HS-27A (cell line): ENCODE data around the gene AP4B1.
A peak's percentile ranks its signal among the peaks of the same experiment; 100 is the strongest.

Source experiments
- DNase-seq: peaks from one replicate; pipeline ENCODE4 v3.0.0-alpha.2; 2012; ENCODE audit warnings: low read depth, missing footprints

The AP4B1 gene

GRCh38 chr1:113895098-113895497 is 9.5 kb downstream of the AP4B1 start:
- DNase-seq: no peak

GRCh38 chr1:113893267-113893666 is 11.3 kb downstream of the AP4B1 start:
- DNase-seq: no peak

GRCh38 chr1:113891631-113892220 is 12.9 kb downstream of the AP4B1 start:
- no peak for DNase-seq

- DNase-seq: no peak
These were observed 13.8 kb downstream of the AP4B1 start for GRCh38 chr1:113890816-113891215.

GRCh38 chr1:113887402-113888175 is 17.0 kb downstream of the AP4B1 start, which contains the start of gene BCL2L15:
Gene BCL2L15 (minus strand): TSS chr1:113887581. CDS start chr1:113887375, 206 bp downstream.
- DNase-seq: no peak

- no peak for DNase-seq
These were observed 17.9 kb downstream of the AP4B1 start for GRCh38 chr1:113886417-113887401.

GRCh38 chr1:113881661-113882060 is 22.9 kb downstream of the AP4B1 start:
- DNase-seq: no peak

GRCh38 chr1:113879739-113880038 is 24.9 kb downstream of the AP4B1 start:
- DNase-seq: no peak

- DNase-seq: no peak
These were observed 28.4 kb downstream of the AP4B1 start for GRCh38 chr1:113876176-113876575.

- DNase-seq: no peak
These were observed 28.9 kb downstream of the AP4B1 start for GRCh38 chr1:113875714-113876113.

- no peak for DNase-seq
These were observed 30.4 kb downstream of the AP4B1 start for GRCh38 chr1:113874012-113874879.

- DNase-seq: no peak
These were observed 32.2 kb downstream of the AP4B1 start for GRCh38 chr1:113872219-113872935.

- no peak for DNase-seq
These were observed 32.9 kb downstream of the AP4B1 start, which contains the start of gene PTPN22 for GRCh38 chr1:113871597-113872113. Gene PTPN22 (minus strand): TSS chr1:113871712.

GRCh38 chr1:113870778-113871177 is 33.8 kb downstream of the AP4B1 start:
- no peak for DNase-seq

- DNase-seq: no peak
These were observed 36.1 kb downstream of the AP4B1 start for GRCh38 chr1:113868387-113869083.

GRCh38 chr1:113861641-113862040 is 43.0 kb downstream of the AP4B1 start:
- no peak for DNase-seq

GRCh38 chr1:113860891-113861290 is 43.7 kb downstream of the AP4B1 start:
- peak; percentile 58 for DNase-seq

GRCh38 chr1:113859478-113860175 is 45.0 kb downstream of the AP4B1 start:
- DNase-seq: no peak

- no peak for DNase-seq
These were observed 45.6 kb downstream of the AP4B1 start for GRCh38 chr1:113858982-113859381.
